ENCODE measurements around the gene BYSL. TPM values are rescaled to one million over a fixed set of nuclear protein-coding genes. Genes with fewer than 3 reads are reported as not detected.

Gene BYSL
- polyA plus RNA-seq, 2 of the 4 experiments (the other 2 are of a cell fraction): 28.8 to 61.8 TPM

- TF ChIP-seq E2F6 (IDR thresholded peaks at IDR 0.05; ENCODE audit: borderline replicate concordance, low read depth) (no peak), CEBPB (IDR thresholded peaks at IDR 0.05) (no peak)
These were observed 11.6 kb upstream of the BYSL start (continued) for GRCh38 chr6:41909727-41910126.

GRCh38 chr6:41914343-41914742, 7.0 kb upstream of the BYSL start:
- no peak for ATAC-seq
- no peak overlapping the region for H3K4me3 ChIP-seq
- TF ChIP-seq RARB (CRISPR knock-in tag; IDR thresholded peaks at IDR 0.05): no peak
- no peak for TF ChIP-seq EHMT2 (IDR thresholded peaks at IDR 0.05; ENCODE audit: low read depth)
- no peak for FAIRE-seq
- DNase-seq (ENCODE audit: low read depth in 1 of 2, low spot score in 1 of 2): no peak
- ChIA-PET POLR2A (no interaction called here), CTCF (interaction anchor here (0.6 to 1.2 kb wide), 4 partner anchors 13 to 811 kb away, joined by 3 to 4 read pairs (median 3); no protein-coding TSS in a partner anchor)
- H3K9me3 ChIP-seq: no peaks in the 10 kb centered on the region
- peaks cover 33% of the 10 kb centered on the region for H3K4me1 ChIP-seq
- 100% methylated on average over 2 of the region's 2 CpGs for whole genome bisulfite sequencing (ENCODE audit: missing lambda C conversion rate)
- H3K27ac ChIP-seq: peak overlapping the region in 1 of 2 experiments; percentile 72; a peak in 2 of 6 replicates
- no peak overlapping the region for H3K4me2 ChIP-seq

- Histone ChIP-seq H3K4me3 (no peak overlapping the region), H3K9me3 (no peaks in the 10 kb centered on the region), H3K4me1 (peaks cover 39% of the 10 kb centered on the region), H3K4me2 (peak overlapping the region; percentile 27; the same call in 1 of the 3 replicates), H3K27ac (peak overlapping the region; percentile 20 to 72; a peak in 4 of 6 replicates)
- ChIA-PET CTCF (interaction anchor here (0.6 to 1.3 kb wide), 6 partner anchors 13 to 811 kb away, joined by 3 to 4 read pairs (median 3); no protein-coding TSS in a partner anchor), POLR2A (no interaction called here)
- DNase-seq (ENCODE audit: low read depth in 1 of 2, low spot score in 1 of 2): no peak
- FAIRE-seq: no peak
- TF ChIP-seq HOXB5 (CRISPR knock-in tag; IDR thresholded peaks at IDR 0.05) (no peak), ZNF302 (CRISPR knock-in tag; IDR thresholded peaks at IDR 0.05) (no peak), CEBPB (IDR thresholded peaks at IDR 0.05) (no peak), CBX8 (IDR thresholded peaks at IDR 0.05) (no peak), NR3C1 (IDR thresholded peaks at IDR 0.05) (no peak), PHF8 (IDR thresholded peaks at IDR 0.05; ENCODE audit: borderline replicate concordance, low read depth) (no peak)
- ATAC-seq: no peak
- 87% methylated on average over 4 of the region's 4 CpGs for WGBS (ENCODE audit: missing lambda C conversion rate)
These were observed 6.3 kb upstream of the BYSL start for GRCh38 chr6:41914869-41915530.

- Histone ChIP-seq H3K4me3 (peak overlapping the region; percentile 16; the same call in 1 of the 3 replicates), H3K4me2 (peak overlapping the region; percentile 68), H3K9me3 (no peaks in the 10 kb centered on the region), H3K4me1 (peaks cover 39% of the 10 kb centered on the region), H3K27ac (peak overlapping the region; percentile 85 to 90)
- ChIA-PET POLR2A (interaction anchor here (0.6 kb wide), 1 partner anchor 393 kb away, joined by 3 read pairs; no protein-coding TSS in a partner anchor), CTCF (interaction anchor here (1.6 kb wide), 1 partner anchor 126 kb away, joined by 5 read pairs; no protein-coding TSS in a partner anchor)
- DNase-seq (ENCODE audit: low read depth in 1 of 2, low spot score in 1 of 2) (peak; percentile 72 to 84), FAIRE-seq (no peak), ATAC-seq (peak; percentile 60 to 67)
- WGBS (ENCODE audit: missing lambda C conversion rate): 3% methylated on average over 4 of the region's 4 CpGs
- TF ChIP-seq JUN (IDR thresholded peaks at IDR 0.05) (peak in 1 of 2 experiments; percentile 59; a peak in 2 of 5 replicates), JUNB (IDR thresholded peaks at IDR 0.05) (peak; percentile 76), EP300 (IDR thresholded peaks at IDR 0.05) (peak in 1 of 2 experiments; percentile 60; a peak in 1 of 5 replicates), FOXS1 (CRISPR knock-in tag; IDR thresholded peaks at IDR 0.05) (no peak), CEBPB (IDR thresholded peaks at IDR 0.05) (peak in 1 of 2 experiments; percentile 74; a peak in 2 of 4 replicates), CHD4 (IDR thresholded peaks at IDR 0.05; ENCODE audit: borderline replicate concordance) (no peak), REST (IDR thresholded peaks at IDR 0.05) (no peak), TP53 (CRISPR knock-in tag; IDR thresholded peaks at IDR 0.05) (no peak), BHLHE40 (IDR thresholded peaks at IDR 0.05; ENCODE audit: low read depth, low read length) (no peak), EHF (CRISPR knock-in tag; IDR thresholded peaks at IDR 0.05) (no peak), RARB (CRISPR knock-in tag; IDR thresholded peaks at IDR 0.05) (no peak), ZC3H11A (IDR thresholded peaks at IDR 0.05) (no peak), RFX5 (IDR thresholded peaks at IDR 0.05) (no peak), CTCF (IDR thresholded peaks at IDR 0.05) (no peak), NPAS2 (CRISPR knock-in tag; IDR thresholded peaks at IDR 0.05; ENCODE audit: borderline replicate concordance) (no peak), CBX8 (IDR thresholded peaks at IDR 0.05) (no peak), E2F6 (IDR thresholded peaks at IDR 0.05; ENCODE audit: borderline replicate concordance, low read depth) (no peak), HDAC2 (IDR thresholded peaks at IDR 0.05) (no peak), MAX (IDR thresholded peaks at IDR 0.05) (peak; percentile 40; the same call in 1 of the 2 replicates)
These were observed 3.8 kb upstream of the BYSL start for GRCh38 chr6:41917528-41917927.
